Natural killer cell (primary cell): Measurements from ENCODE around the gene CYBB. TPM values are rescaled to one million over a fixed set of nuclear protein-coding genes. Genes with fewer than 3 reads are reported as not detected.

ENCODE experiments used
- ATAC-seq, 3 donors: fragments of 150-1000 bp in 2 of 3; fragments of 200-7000 bp in 1 of 3; cut with Tn5 transposase; 1 replicate in 1 of 3; 2 replicates in 2 of 3; pipeline ENCODE4 v1.10.0; 2021; ENCODE audit warnings: mild to moderate bottlenecking in 2 of 3, moderate library complexity in 2 of 3
- DNase-seq, 2 donors: peaks; one replicate each; pipeline versions ENCODE4 v3.0.0 to v3.0.0-alpha.2; 2013 to 2021; ENCODE audit warnings: mixed read lengths in 1 of 2
- H3K27ac ChIP-seq: one replicate; pipeline ENCODE4 v1.5.1; 2013; ENCODE audit warnings: mild to moderate bottlenecking, low read length
- H3K27me3 ChIP-seq: one replicate; pipeline ENCODE4 v1.6.1; 2013; ENCODE audit warnings: low read length; ENCODE audit not compliant: control insufficient read depth, insufficient read depth
- H3K36me3 ChIP-seq: one replicate; pipeline ENCODE4 v1.6.1; 2013; ENCODE audit warnings: low read length; ENCODE audit not compliant: control insufficient read depth, insufficient read depth
- H3K4me1 ChIP-seq: one replicate; pipeline ENCODE4 v1.6.1; 2013; ENCODE audit warnings: low read length; ENCODE audit not compliant: control insufficient read depth, insufficient read depth
- H3K4me3 ChIP-seq: one replicate; pipeline ENCODE4 v1.5.1; 2013; ENCODE audit warnings: low read length
- H3K9me3 ChIP-seq: one replicate; pipeline ENCODE4 v1.6.1; 2013; ENCODE audit warnings: low read length; ENCODE audit not compliant: control insufficient read depth, insufficient read depth
- H3K27ac Mint-ChIP-seq, 2 donors: one replicate each; pipeline ENCODE4 v1.8.0; 2022; ENCODE audit warnings: mild to moderate bottlenecking in 2 of 2, mixed read lengths in 2 of 2, moderate library complexity in 1 of 2
- H3K27me3 Mint-ChIP-seq, 2 donors: one replicate each; pipeline ENCODE4 v1.8.0; 2022; ENCODE audit warnings: low read depth in 2 of 2, mixed read lengths in 2 of 2
- H3K36me3 Mint-ChIP-seq: one replicate; pipeline ENCODE4 v1.8.0; 2022; ENCODE audit warnings: mixed read lengths
- H3K4me1 Mint-ChIP-seq, 2 donors: one replicate each; pipeline ENCODE4 v1.8.0; 2022; ENCODE audit warnings: mixed read lengths in 2 of 2
- H3K4me3 Mint-ChIP-seq: one replicate; pipeline ENCODE4 v1.8.0; 2022; ENCODE audit warnings: mild to moderate bottlenecking, moderate library complexity, mixed read lengths
- H3K9me3 Mint-ChIP-seq, 2 donors: one replicate each; pipeline ENCODE4 v1.8.0; 2022; ENCODE audit warnings: mixed read lengths in 2 of 2
- CTCF ChIP-seq: fragments of 200-600 bp; IDR thresholded peaks from one replicate; pipeline ENCODE4 v1.8.0; 2022; ENCODE audit warnings: antibody characterized with exemption
- WGBS: methylation state at CpG from one replicate; pipeline ENCODE4 v1.1.7; 2013; ENCODE audit warnings: missing lambda C conversion rate; ENCODE audit not compliant: insufficient coverage; 5-methylcytosine and 5-hydroxymethylcytosine counted together
- intact Hi-C: fragments of 100-400 bp; cut with micrococcal nuclease; formaldehyde crosslinking; loops from one replicate; pipeline ENCODE4 v1.14.2; 2022
- total RNA-seq, 4 donors: library from RNA; stranded (reverse); fragments of 120-200 nt in 1 of 4; gene quantifications; one replicate each; pipeline versions ENCODE4 v1.2.3 to v1.2.4, GENCODE V29; 2013 to 2022

The CYBB gene
- total RNA-seq, 3 donors from 2014 or later (not counting 1 experiment from before 2014, with no cell fraction given), result 11.3 to 25.6 (median 20.9) TPM

DNA sequence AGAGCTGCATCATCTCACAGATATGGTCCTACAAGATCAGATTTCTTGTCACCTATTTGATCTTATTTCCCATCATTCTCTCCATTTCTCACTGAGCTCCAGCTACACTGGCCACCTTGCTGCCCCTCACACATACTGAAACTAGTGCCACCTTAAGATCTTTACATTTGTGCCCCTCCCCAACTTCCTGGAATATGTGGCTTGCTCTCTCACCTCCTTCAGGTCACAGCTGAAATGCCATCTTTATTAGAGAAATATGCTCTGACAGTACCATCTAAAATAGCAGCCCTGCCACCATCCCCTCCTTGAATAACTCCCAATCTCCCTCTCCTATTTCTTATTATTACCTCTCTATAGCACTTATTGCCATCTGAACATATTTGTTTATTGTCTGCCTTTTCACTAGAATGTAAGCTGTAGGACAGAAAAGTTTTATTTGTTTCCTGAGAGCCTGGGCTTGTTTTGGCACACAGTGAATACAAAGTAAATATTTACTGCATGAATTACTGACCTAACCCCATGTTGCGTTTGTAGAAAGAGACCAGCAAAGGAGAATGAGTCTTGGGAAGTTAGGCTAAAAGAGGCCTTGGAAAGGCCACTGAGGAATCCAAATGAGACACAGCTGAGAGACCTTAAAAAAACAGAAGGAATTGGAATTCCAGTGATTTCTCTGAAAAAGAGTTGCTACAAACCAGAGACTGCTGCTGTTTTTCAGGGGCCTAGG, 44.8 kb downstream of the CYBB start:
- H3K27me3 Mint-ChIP-seq, result no peaks in the 10 kb centered on the region
- H3K9me3 Mint-ChIP-seq, result no peaks in the 10 kb centered on the region
- H3K4me1 Mint-ChIP-seq, result peaks cover 11 to 14% of the 10 kb centered on the region in 2 donors
- peak overlapping the region in 1 of 2 donors; percentile 1 for H3K27ac Mint-ChIP-seq
- TF ChIP-seq CTCF, result no peak
- H3K4me3 Mint-ChIP-seq, result no peak overlapping the region
- no peak overlapping the region for H3K27ac ChIP-seq
- H3K27me3 ChIP-seq, result no peaks in the 10 kb centered on the region
- ATAC-seq, result no peak
- H3K36me3 ChIP-seq, result no peaks in the 10 kb centered on the region
- H3K4me3 ChIP-seq, result no peak overlapping the region
- no peak for DNase-seq
- intact Hi-C loops, result loop anchor here (1.0 to 10.0 kb wide), 2 partner anchors 79 to 320 kb away; no protein-coding TSS in a partner anchor
- H3K36me3 Mint-ChIP-seq, result no peaks in the 10 kb centered on the region
- peaks cover 8% of the 10 kb centered on the region for H3K4me1 ChIP-seq
- no peaks in the 10 kb centered on the region for H3K9me3 ChIP-seq
- WGBS, result 100% methylated on average over 1 of the region's 1 CpG

- Mint-ChIP-seq H3K27me3 (peaks cover 0 to 6% of the 10 kb centered on the region in 2 donors), H3K9me3 (no peaks in the 10 kb centered on the region), H3K27ac (peak overlapping the region in 1 of 2 donors; percentile 1), H3K4me1 (peaks cover 14 to 15% of the 10 kb centered on the region in 2 donors), H3K4me3 (no peak overlapping the region), H3K36me3 (no peaks in the 10 kb centered on the region)
- no peaks in the 10 kb centered on the region for H3K36me3 ChIP-seq
- H3K4me3 ChIP-seq, result no peak overlapping the region
- peaks cover 8% of the 10 kb centered on the region for H3K4me1 ChIP-seq
- intact Hi-C loops, result loop anchor here (1.0 to 10.0 kb wide), 2 partner anchors 80 to 321 kb away; no protein-coding TSS in a partner anchor
- WGBS, result 6% methylated on average over 3 of the region's 3 CpGs
- H3K27ac ChIP-seq, result no peak overlapping the region
- H3K27me3 ChIP-seq, result no peaks in the 10 kb centered on the region
- DNase-seq, result peak; percentile 30 to 78
- no peaks in the 10 kb centered on the region for H3K9me3 ChIP-seq
- peak; percentile 62 to 88 (median 81) for ATAC-seq
- peak; percentile 85 for TF ChIP-seq CTCF
These were observed 45.5 kb downstream of the CYBB start for GRCh38 chrX:37825215-37825842.

GRCh38 chrX:37829721-37830120, 49.9 kb downstream of the CYBB start:
- intact Hi-C loops, result loop anchor here (10.0 kb wide), 1 partner anchor 325 kb away; no protein-coding TSS in a partner anchor
- Histone ChIP-seq H3K4me3 (no peak overlapping the region), H3K36me3 (no peaks in the 10 kb centered on the region), H3K4me1 (peaks cover 4% of the 10 kb centered on the region), H3K27me3 (no peaks in the 10 kb centered on the region), H3K27ac (no peak overlapping the region), H3K9me3 (no peaks in the 10 kb centered on the region)
- Mint-ChIP-seq H3K27ac (no peak overlapping the region), H3K4me1 (peaks cover 6 to 12% of the 10 kb centered on the region in 2 donors), H3K27me3 (peaks cover 0 to 7% of the 10 kb centered on the region in 2 donors), H3K36me3 (no peaks in the 10 kb centered on the region), H3K4me3 (no peak overlapping the region), H3K9me3 (no peaks in the 10 kb centered on the region)
- WGBS, result no CpG with 5 or more reads among the region's 1 CpG
- TF ChIP-seq CTCF, result no peak
- ATAC-seq (no peak), DNase-seq (no peak)
